Mesenchymal stem cell (in vitro differentiated cells and primary cell): ENCODE measurements around the gene ZCCHC7.

ENCODE experiments used
- DNase-seq: peaks from one replicate; pipeline ENCODE4 v3.0.0-alpha.2; 2013
- H2AFZ ChIP-seq: one replicate; pipeline ENCODE4 v1.6.1; 2013; ENCODE audit warnings: low read depth, mild to moderate bottlenecking, control low read depth, inconsistent platforms, low read length, moderate library complexity
- H2AK5ac ChIP-seq: 2 replicates; pipeline ENCODE4 v1.6.1; 2013; ENCODE audit warnings: low read length, moderate library complexity, mild to moderate bottlenecking, inconsistent platforms; ENCODE audit not compliant: severe bottlenecking
- H2BK120ac ChIP-seq: one replicate; pipeline ENCODE4 v1.6.1; 2013; ENCODE audit warnings: low read depth, mild to moderate bottlenecking, inconsistent platforms, low read length, moderate library complexity
- H2BK12ac ChIP-seq, 2 experiments: one replicate each; pipeline ENCODE4 v1.6.1; 2013; ENCODE audit warnings: inconsistent platforms in 2 of 2, low read length in 2 of 2, mild to moderate bottlenecking in 2 of 2, moderate library complexity in 2 of 2, control low read depth in 1 of 2
- H2BK15ac ChIP-seq: one replicate; pipeline ENCODE4 v1.6.1; 2013; ENCODE audit warnings: mild to moderate bottlenecking, low read depth, inconsistent platforms; ENCODE audit not compliant: poor library complexity, severe bottlenecking
- H2BK5ac ChIP-seq: 2 replicates; pipeline ENCODE4 v1.6.1; 2013; ENCODE audit warnings: low read depth, mild to moderate bottlenecking, low read length, control low read depth, inconsistent platforms; ENCODE audit not compliant: poor library complexity, severe bottlenecking
- H3K14ac ChIP-seq, 2 experiments: one replicate each; pipeline ENCODE4 v1.6.1; 2013; ENCODE audit warnings: inconsistent platforms in 2 of 2, low read length in 2 of 2, control low read depth in 1 of 2, mild to moderate bottlenecking in 1 of 2, moderate library complexity in 1 of 2
- H3K18ac ChIP-seq, 2 experiments: one replicate each; pipeline ENCODE4 v1.6.1; 2013; ENCODE audit warnings: inconsistent platforms in 2 of 2, low read length in 2 of 2, control low read depth in 1 of 2, low read depth in 1 of 2, mild to moderate bottlenecking in 1 of 2
- H3K23ac ChIP-seq, 2 experiments: one replicate each; pipeline ENCODE4 v1.6.1; 2013; ENCODE audit warnings: inconsistent platforms in 2 of 2, low read length in 2 of 2, mild to moderate bottlenecking in 2 of 2, moderate library complexity in 2 of 2, control low read depth in 1 of 2
- H3K27ac ChIP-seq: 2 replicates; pipeline ENCODE4 v1.5.1; 2013; ENCODE audit warnings: mild to moderate bottlenecking, moderate library complexity, low read length, control low read depth, inconsistent platforms; ENCODE audit not compliant: poor library complexity, severe bottlenecking
- H3K27me3 ChIP-seq, 2 experiments: 2 replicates each; pipeline versions ENCODE4 v1.6.1 to v1.7.0; 2013; ENCODE audit warnings: low read length in 2 of 2, mild to moderate bottlenecking in 2 of 2, moderate library complexity in 2 of 2, control low read depth in 1 of 2, inconsistent platforms in 1 of 2; ENCODE audit not compliant: control insufficient read depth in 1 of 2, insufficient read depth in 1 of 2
- H3K36me3 ChIP-seq, 2 experiments: 2 replicates each; pipeline versions ENCODE4 v1.6.1 to v1.7.0; 2013; ENCODE audit warnings: low read length in 2 of 2, control low read depth in 1 of 2, inconsistent platforms in 1 of 2, low read depth in 1 of 2, mild to moderate bottlenecking in 1 of 2; ENCODE audit not compliant: insufficient read depth in 2 of 2, control insufficient read depth in 1 of 2
- H3K4ac ChIP-seq, 2 experiments: one replicate each; pipeline ENCODE4 v1.6.1; 2013; ENCODE audit warnings: inconsistent platforms in 2 of 2, low read length in 2 of 2, mild to moderate bottlenecking in 2 of 2, moderate library complexity in 2 of 2, control low read depth in 1 of 2, low read depth in 1 of 2
- H3K4me1 ChIP-seq: 2 replicates; pipeline ENCODE4 v1.6.1; 2013; ENCODE audit warnings: low read depth, low read length, control low read depth; ENCODE audit not compliant: control insufficient read depth, insufficient read depth
- H3K4me2 ChIP-seq: 2 replicates; pipeline ENCODE4 v1.6.1; 2013; ENCODE audit warnings: low read length, mild to moderate bottlenecking, inconsistent platforms; ENCODE audit not compliant: poor library complexity, severe bottlenecking
- H3K4me3 ChIP-seq, 2 experiments: 2 replicates each; pipeline versions ENCODE4 v1.5.1 to v1.7.0; 2013; ENCODE audit warnings: low read length in 2 of 2, mild to moderate bottlenecking in 2 of 2, control low read depth in 1 of 2, low read depth in 1 of 2; ENCODE audit not compliant: insufficient read depth in 1 of 2
- H3K79me1 ChIP-seq: replicated peaks from 2 replicates; pipeline ENCODE4 v1.6.1; 2013; ENCODE audit warnings: mild to moderate bottlenecking, control low read depth, low read length, inconsistent platforms; ENCODE audit not compliant: poor library complexity, severe bottlenecking
- H3K9ac ChIP-seq: 2 replicates; pipeline ENCODE4 v1.7.0; 2013; ENCODE audit warnings: mild to moderate bottlenecking, low read length, moderate library complexity
- H3K9me3 ChIP-seq: 2 replicates; pipeline ENCODE4 v1.7.0; 2013; ENCODE audit warnings: mild to moderate bottlenecking, low read length; ENCODE audit not compliant: control insufficient read depth
- H4K8ac ChIP-seq: one replicate; pipeline ENCODE4 v1.6.1; 2013; ENCODE audit warnings: inconsistent platforms, mild to moderate bottlenecking, low read length, moderate library complexity
- H4K91ac ChIP-seq: one replicate; pipeline ENCODE4 v1.6.1; 2013; ENCODE audit warnings: mild to moderate bottlenecking, low read length, inconsistent platforms
- WGBS: methylation state at CpG from one replicate; pipeline ENCODE4 v1.1.7; 2013; ENCODE audit warnings: mixed read lengths; 5-methylcytosine and 5-hydroxymethylcytosine counted together

Gene ZCCHC7

DNA sequence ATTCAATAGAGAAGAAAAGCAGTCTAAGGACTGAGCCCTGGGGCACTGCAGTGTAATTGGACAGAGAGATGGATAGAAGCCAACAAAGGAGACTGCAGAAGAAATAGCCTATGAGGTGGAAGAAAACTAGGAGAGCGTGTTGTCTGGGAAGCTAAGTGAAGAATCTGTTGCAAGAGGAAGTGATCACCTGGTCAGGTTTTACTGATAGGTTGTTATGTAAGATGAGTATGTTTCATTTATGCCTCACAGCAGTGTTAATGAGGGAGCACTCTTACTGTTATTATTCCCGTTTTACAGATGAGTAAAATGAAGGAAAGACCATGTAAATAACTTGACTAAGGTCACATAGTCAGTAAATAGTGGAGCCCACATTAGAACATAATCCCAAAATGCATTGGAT is 222.1 kb downstream of the ZCCHC7 start:
- H3K18ac ChIP-seq, result no peak overlapping the region
- no peak overlapping the region for H3K4ac ChIP-seq
- no peak overlapping the region for H4K91ac ChIP-seq
- no peaks in the 10 kb centered on the region for H3K4me1 ChIP-seq
- H3K36me3 ChIP-seq, result no peaks in the 10 kb centered on the region
- no peak overlapping the region for H2BK5ac ChIP-seq
- no peak overlapping the region for H2BK12ac ChIP-seq
- 94% methylated on average over 1 of the region's 2 CpGs for WGBS
- H3K14ac ChIP-seq, result no peak overlapping the region
- H3K27me3 ChIP-seq, result no peaks in the 10 kb centered on the region
- no peak overlapping the region for H3K23ac ChIP-seq
- H3K27ac ChIP-seq, result no peak overlapping the region
- H3K79me1 ChIP-seq, result peaks cover 6% of the 10 kb centered on the region
- H4K8ac ChIP-seq, result no peak overlapping the region
- H2AFZ ChIP-seq, result no peak overlapping the region
- no peak overlapping the region for H2BK120ac ChIP-seq
- DNase-seq, result no peak
- no peak overlapping the region for H3K4me3 ChIP-seq
- no peaks in the 10 kb centered on the region for H3K9me3 ChIP-seq
- H3K4me2 ChIP-seq, result no peak overlapping the region
- no peak overlapping the region for H3K9ac ChIP-seq
- H2AK5ac ChIP-seq, result no peak overlapping the region
- no peak overlapping the region for H2BK15ac ChIP-seq

DNA sequence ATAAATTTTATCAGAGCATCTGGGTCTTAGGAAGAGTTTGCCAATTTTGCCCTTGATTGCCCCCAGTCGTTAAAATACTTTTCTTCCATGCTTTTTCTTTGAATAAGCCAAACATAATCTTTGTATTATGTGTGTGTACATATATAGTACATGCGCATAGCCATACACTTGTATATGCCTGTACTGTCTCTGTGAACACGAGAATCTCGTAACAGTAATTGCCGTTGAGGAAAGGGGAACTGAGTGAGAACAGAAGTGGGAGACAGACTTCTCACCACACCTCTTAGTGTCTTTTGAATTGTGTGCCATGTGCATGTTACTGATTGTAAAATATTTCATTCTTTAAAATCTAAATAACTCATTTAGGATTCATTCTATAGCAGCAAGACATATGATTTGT is 222.5 kb downstream of the ZCCHC7 start:
- Histone ChIP-seq H3K4ac (no peak overlapping the region), H2BK5ac (no peak overlapping the region), H3K23ac (no peak overlapping the region), H4K91ac (no peak overlapping the region), H3K4me3 (no peak overlapping the region), H3K4me2 (no peak overlapping the region), H4K8ac (no peak overlapping the region), H3K9me3 (no peaks in the 10 kb centered on the region), H3K27me3 (no peaks in the 10 kb centered on the region), H2AFZ (no peak overlapping the region), H2BK120ac (no peak overlapping the region), H3K79me1 (peaks cover 6% of the 10 kb centered on the region), H3K9ac (no peak overlapping the region), H3K36me3 (no peaks in the 10 kb centered on the region), H3K14ac (no peak overlapping the region), H2BK12ac (no peak overlapping the region), H3K4me1 (no peaks in the 10 kb centered on the region), H3K27ac (no peak overlapping the region), H2BK15ac (no peak overlapping the region), H2AK5ac (no peak overlapping the region), H3K18ac (no peak overlapping the region)
- 73% methylated on average over 4 of the region's 5 CpGs for WGBS
- no peak for DNase-seq

- Histone ChIP-seq H4K91ac (no peak overlapping the region), H3K27me3 (no peaks in the 10 kb centered on the region), H3K23ac (no peak overlapping the region), H3K9ac (no peak overlapping the region), H3K4me1 (no peaks in the 10 kb centered on the region), H3K27ac (no peak overlapping the region), H3K18ac (no peak overlapping the region), H2AFZ (no peak overlapping the region), H3K4me2 (no peak overlapping the region), H2AK5ac (no peak overlapping the region), H2BK5ac (no peak overlapping the region), H2BK15ac (no peak overlapping the region), H3K14ac (no peak overlapping the region), H4K8ac (no peak overlapping the region), H3K79me1 (peaks cover 6% of the 10 kb centered on the region), H2BK120ac (no peak overlapping the region), H2BK12ac (no peak overlapping the region), H3K4me3 (no peak overlapping the region), H3K9me3 (no peaks in the 10 kb centered on the region), H3K4ac (no peak overlapping the region), H3K36me3 (no peaks in the 10 kb centered on the region)
- no CpG with 5 or more reads among the region's 1 CpG for WGBS
- DNase-seq, result no peak
These were observed 223.3 kb downstream of the ZCCHC7 start for GRCh38 chr9:37343724-37344123.

DNA sequence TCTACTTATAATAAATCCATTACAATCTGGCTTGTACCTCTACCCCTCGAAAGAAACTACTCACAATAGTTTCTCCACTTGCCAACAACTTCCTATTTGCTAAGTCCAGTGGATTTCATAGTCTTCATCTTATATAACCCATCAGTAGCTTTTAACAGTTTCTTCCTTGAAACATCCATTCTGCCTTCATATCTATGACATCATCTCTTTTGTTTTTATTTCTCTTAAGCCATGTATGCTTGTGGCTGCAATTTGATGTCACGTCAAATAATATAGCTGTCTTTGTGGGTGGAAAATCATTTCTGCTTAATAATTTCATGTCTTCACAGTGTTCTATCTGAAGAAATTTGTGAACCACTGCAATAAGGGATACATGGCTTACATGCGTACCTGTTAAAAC is 224.7 kb downstream of the ZCCHC7 start:
- H2BK15ac ChIP-seq, result no peak overlapping the region
- no peak overlapping the region for H3K18ac ChIP-seq
- H2BK12ac ChIP-seq, result no peak overlapping the region
- no peak for DNase-seq
- H3K4me3 ChIP-seq, result no peak overlapping the region
- no peak overlapping the region for H3K4me2 ChIP-seq
- H4K91ac ChIP-seq, result no peak overlapping the region
- peaks cover 6% of the 10 kb centered on the region for H3K79me1 ChIP-seq
- H4K8ac ChIP-seq, result no peak overlapping the region
- H3K36me3 ChIP-seq, result peaks cover 0 to 5% of the 10 kb centered on the region in 2 experiments
- H3K27me3 ChIP-seq, result no peaks in the 10 kb centered on the region
- H3K14ac ChIP-seq, result no peak overlapping the region
- no peak overlapping the region for H2AK5ac ChIP-seq
- H2BK5ac ChIP-seq, result no peak overlapping the region
- H3K9ac ChIP-seq, result no peak overlapping the region
- H3K4ac ChIP-seq, result no peak overlapping the region
- no peak overlapping the region for H3K27ac ChIP-seq
- H2AFZ ChIP-seq, result no peak overlapping the region
- H3K23ac ChIP-seq, result no peak overlapping the region
- H3K9me3 ChIP-seq, result no peaks in the 10 kb centered on the region
- WGBS, result 99% methylated on average over 3 of the region's 3 CpGs
- H3K4me1 ChIP-seq, result no peaks in the 10 kb centered on the region
- no peak overlapping the region for H2BK120ac ChIP-seq
